Measurements from ENCODE around the gene NUDCD3. TPM values are rescaled to one million over a fixed set of nuclear protein-coding genes. Genes with fewer than 3 reads are reported as not detected.

The NUDCD3 gene
- total RNA-seq, 2 experiments from 2014 or later = 99.1 to 113 TPM

DNA sequence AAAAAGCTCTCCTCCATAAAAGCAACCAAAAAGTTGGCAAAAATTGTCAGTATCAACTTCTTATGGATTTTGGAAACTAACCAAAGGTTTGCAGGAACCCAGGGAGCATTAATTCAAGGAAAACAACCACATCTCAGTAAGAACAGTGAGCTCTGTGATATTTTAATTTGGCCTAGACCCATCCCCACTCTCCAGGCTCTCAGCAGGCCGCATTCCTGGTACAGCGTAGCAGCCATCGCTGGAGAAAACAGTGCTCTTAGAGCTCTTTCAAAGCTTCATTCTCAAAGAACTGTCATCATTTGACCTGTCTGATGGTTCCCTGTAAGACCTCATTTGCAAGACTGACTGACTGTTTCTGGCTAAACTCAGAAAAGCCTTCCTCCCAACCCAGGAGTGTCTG, 81.9 kb downstream of the NUDCD3 start:
- peaks cover 7% of the 10 kb centered on the region for H3K9me3 Mint-ChIP-seq
- no peaks in the 10 kb centered on the region for H3K27me3 Mint-ChIP-seq
- ATAC-seq (ENCODE audit: low read depth) (no peak), DNase-seq (no peak)
- peaks cover 3% of the 10 kb centered on the region for H3K4me1 Mint-ChIP-seq
- POLR2A ChIA-PET = no interaction called here
- peaks cover 33% of the 10 kb centered on the region for H3K36me3 Mint-ChIP-seq
- no peak overlapping the region for H3K27ac Mint-ChIP-seq
- H3K4me3 Mint-ChIP-seq = no peak overlapping the region

DNA sequence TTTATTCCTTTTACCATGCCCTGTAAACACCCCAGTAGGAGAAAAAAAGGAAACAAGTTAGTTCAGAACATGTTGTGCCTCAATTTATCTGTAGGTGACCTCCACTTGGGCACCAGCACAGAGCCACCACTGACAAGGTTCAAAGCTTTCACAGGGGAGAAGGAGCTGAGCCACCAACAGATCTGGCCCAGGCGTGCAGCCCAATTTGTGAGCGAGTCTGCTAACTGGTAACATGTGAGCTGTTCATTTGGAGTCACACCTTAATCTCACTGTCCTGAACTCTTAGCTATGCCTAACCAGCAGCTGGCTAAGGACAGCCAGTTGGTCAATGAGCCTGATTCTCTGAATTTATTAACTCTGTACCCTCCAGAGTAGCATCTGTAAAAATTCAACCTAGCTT, 86.7 kb downstream of the NUDCD3 start:
- H3K4me3 Mint-ChIP-seq = no peak overlapping the region
- no peaks in the 10 kb centered on the region for H3K4me1 Mint-ChIP-seq
- DNase-seq = no peak
- no peak overlapping the region for H3K27ac Mint-ChIP-seq
- no peaks in the 10 kb centered on the region for H3K9me3 Mint-ChIP-seq
- ATAC-seq (ENCODE audit: low read depth) = no peak
- no peaks in the 10 kb centered on the region for H3K27me3 Mint-ChIP-seq
- POLR2A ChIA-PET = no interaction called here
- peaks cover 2% of the 10 kb centered on the region for H3K36me3 Mint-ChIP-seq

DNA sequence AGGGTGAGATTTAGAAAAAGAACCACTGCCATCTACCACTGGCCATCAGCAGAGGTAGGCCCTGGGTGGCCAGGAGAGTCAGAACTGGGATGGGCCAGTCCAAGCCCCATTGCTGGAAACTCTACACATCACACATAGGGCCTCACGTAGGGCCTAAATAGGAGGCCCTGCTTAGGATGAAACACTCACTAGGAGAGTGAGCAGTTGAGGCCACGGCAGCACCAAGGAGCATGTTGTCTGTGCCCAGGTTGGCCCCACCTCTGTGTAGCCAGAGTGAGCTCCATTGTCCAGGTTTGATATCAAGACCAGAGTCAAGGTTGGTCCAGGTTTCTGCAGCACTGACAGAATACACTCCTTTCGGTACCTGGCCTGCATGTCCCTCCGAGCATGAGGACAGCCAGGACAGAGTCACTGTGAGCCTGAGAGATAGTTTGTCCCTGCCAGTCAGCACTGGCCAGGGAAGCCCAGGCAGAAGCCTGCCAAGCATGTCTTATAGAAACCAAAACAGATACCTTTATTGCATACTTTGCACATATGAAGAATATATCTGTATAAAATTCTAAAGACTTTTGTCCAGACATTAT, 87.2 kb downstream of the NUDCD3 start:
- ATAC-seq (ENCODE audit: low read depth) = no peak
- H3K27ac Mint-ChIP-seq = no peak overlapping the region
- POLR2A ChIA-PET = no interaction called here

DNA sequence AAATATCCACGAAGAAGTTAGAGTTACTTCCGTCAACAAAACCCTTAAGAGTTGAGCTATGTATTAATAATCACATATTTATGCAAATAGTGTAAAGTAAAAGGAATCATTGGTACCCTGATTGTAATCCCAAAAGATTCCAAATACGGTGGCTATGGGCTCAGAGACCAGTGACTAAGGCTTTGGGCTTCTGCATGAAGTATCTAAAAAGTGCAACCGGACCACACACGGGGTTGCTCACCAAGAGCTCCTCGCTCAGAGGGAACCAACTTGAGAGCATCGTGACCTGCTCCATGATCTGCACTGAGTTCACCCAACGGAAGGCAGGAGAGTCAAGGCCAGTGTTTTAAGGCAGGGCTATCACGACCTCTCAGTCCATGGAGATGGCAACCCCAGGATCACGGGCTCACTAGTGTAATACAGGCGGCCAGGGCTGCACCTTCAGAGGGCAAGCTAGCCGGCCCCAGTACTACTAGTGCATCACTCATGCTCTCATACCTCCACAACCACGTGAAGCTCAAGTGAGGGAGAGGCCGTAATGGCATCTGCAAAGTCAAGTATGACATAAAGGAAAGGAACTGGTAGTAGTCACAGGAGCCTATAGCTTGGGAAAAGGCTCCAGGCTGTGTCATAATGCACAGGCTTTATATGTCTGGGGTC, 87.9 kb downstream of the NUDCD3 start:
- H3K4me3 Mint-ChIP-seq = no peak overlapping the region
- H3K27ac Mint-ChIP-seq = no peak overlapping the region
- no peaks in the 10 kb centered on the region for H3K9me3 Mint-ChIP-seq
- no peak for ATAC-seq (ENCODE audit: low read depth)
- H3K27me3 Mint-ChIP-seq = no peaks in the 10 kb centered on the region
- peaks cover 8% of the 10 kb centered on the region for H3K36me3 Mint-ChIP-seq
- POLR2A ChIA-PET = no interaction called here
- DNase-seq = no peak
- no peaks in the 10 kb centered on the region for H3K4me1 Mint-ChIP-seq

More for the DNA sequence above, 87.2 kb downstream of the NUDCD3 start:
- Mint-ChIP-seq H3K4me1 (no peaks in the 10 kb centered on the region), H3K27me3 (no peaks in the 10 kb centered on the region), H3K4me3 (no peak overlapping the region), H3K36me3 (peaks cover 5% of the 10 kb centered on the region), H3K9me3 (no peaks in the 10 kb centered on the region)
- no peak for DNase-seq

DNA sequence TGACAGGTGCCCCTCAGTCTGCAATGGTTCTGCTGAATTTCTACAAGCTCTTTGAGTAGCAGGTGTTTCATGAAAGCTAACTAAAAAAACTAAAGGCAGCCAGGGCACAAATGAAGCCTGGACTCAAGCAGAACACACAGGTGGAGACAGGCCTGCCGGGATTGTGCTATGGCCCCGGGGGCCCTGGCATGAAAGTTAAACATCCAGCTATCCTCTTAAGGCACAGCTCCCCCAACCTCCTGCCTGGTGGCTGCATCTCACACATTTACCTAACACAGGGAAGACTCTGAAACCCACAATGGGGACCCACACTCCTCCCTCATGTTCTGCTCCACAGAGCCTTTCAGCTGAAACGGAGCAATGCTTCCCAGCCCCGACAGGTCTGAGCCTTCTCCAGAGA, 88.8 kb downstream of the NUDCD3 start:
- no peak overlapping the region for H3K27ac Mint-ChIP-seq
- no peak overlapping the region for H3K4me3 Mint-ChIP-seq
- POLR2A ChIA-PET = interaction anchor here (0.7 kb wide), 1 partner anchor 598 kb away, joined by 3 read pairs; no protein-coding TSS in a partner anchor
- H3K27me3 Mint-ChIP-seq = no peaks in the 10 kb centered on the region
- no peak for DNase-seq
- H3K4me1 Mint-ChIP-seq = no peaks in the 10 kb centered on the region
- peaks cover 8% of the 10 kb centered on the region for H3K36me3 Mint-ChIP-seq
- H3K9me3 Mint-ChIP-seq = no peaks in the 10 kb centered on the region
- no peak for ATAC-seq (ENCODE audit: low read depth)

DNA sequence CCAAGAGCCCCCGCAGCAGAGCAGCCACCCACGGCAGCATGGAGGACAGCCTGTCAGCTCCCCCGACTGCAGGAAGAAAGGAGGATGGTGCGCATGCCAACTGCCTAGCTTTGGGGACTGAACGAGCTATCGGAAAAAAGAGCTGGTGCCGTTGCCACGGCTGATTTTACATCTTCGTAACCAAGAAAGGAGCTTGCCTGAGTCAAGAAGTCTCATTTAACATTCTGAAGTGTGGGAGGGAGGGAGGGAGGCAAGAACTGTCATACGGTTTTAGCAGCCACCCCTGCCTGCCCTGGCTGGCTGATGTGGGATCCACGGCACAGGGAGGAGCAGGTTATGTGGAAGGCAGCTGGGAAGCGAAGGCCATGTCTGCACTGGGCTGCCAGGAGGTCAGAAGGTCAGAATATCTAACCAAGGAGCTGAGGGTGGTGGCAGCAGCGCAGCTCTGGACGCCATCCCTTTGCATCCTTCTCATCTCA, 90.4 kb downstream of the NUDCD3 start:
- DNase-seq (no peak), ATAC-seq (ENCODE audit: low read depth) (no peak)
- H3K4me3 Mint-ChIP-seq = no peak overlapping the region
- no peaks in the 10 kb centered on the region for H3K9me3 Mint-ChIP-seq
- H3K27me3 Mint-ChIP-seq = no peaks in the 10 kb centered on the region
- H3K4me1 Mint-ChIP-seq = no peaks in the 10 kb centered on the region
- peaks cover 8% of the 10 kb centered on the region for H3K36me3 Mint-ChIP-seq
- no peak overlapping the region for H3K27ac Mint-ChIP-seq
- POLR2A ChIA-PET = no interaction called here

DNA sequence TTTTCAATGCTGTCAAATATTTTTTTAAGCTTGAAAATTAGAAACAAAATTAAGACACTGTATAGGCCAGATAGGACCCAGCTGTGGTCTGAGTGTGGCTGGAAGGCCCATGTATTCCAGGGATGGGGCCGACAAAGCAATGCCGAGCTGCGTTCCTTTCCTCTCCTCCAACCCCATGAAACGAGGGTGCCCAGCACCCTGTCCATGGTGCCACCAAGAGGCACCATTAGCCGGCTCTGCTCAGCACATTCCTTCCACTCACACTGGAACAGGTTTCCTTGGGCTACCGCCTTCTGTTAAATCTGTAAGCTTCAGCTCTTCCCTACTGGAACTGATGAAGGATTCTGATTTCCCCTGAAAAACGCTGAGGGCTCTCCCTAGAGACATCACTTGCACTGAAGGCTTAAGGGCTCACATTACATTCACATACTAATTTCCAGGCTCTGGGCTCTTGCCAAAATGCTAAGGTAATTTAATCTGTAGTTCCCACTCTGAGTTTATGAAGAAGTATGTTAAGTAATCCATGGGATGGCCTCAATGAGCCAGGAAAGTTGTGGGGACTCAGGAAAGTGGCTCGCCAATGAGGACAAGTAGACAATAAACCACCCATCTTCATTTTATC, 91.4 kb downstream of the NUDCD3 start:
- DNase-seq (no peak), ATAC-seq (ENCODE audit: low read depth) (no peak)
- Mint-ChIP-seq H3K4me1 (no peaks in the 10 kb centered on the region), H3K9me3 (no peaks in the 10 kb centered on the region), H3K4me3 (no peak overlapping the region), H3K27me3 (no peaks in the 10 kb centered on the region), H3K27ac (no peak overlapping the region), H3K36me3 (peaks cover 8% of the 10 kb centered on the region)
- POLR2A ChIA-PET = no interaction called here

DNA sequence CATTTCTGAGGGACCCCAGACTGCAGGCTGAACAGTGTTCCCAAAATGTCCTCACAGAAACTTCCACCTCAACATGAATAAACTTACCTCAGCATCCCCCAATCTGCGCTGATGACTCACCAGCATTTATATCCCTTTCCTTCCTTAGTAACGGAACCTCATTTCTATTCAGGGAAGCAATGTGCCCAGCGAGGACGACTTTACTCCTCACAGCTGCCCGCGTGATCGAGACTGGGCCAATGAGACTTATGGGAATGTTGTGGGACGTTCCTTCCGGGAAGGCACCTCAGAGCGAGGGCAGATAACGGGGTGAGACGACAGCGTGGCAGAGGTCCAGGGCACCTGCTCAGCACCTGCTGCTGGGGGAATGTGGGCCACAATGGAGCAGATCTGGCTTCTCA, 91.9 kb downstream of the NUDCD3 start:
- ATAC-seq (ENCODE audit: low read depth) (no peak), DNase-seq (no peak)
- POLR2A ChIA-PET = no interaction called here
- H3K4me1 Mint-ChIP-seq = no peaks in the 10 kb centered on the region
- no peak overlapping the region for H3K27ac Mint-ChIP-seq
- no peaks in the 10 kb centered on the region for H3K9me3 Mint-ChIP-seq
- H3K36me3 Mint-ChIP-seq = peaks cover 6% of the 10 kb centered on the region
- H3K27me3 Mint-ChIP-seq = no peaks in the 10 kb centered on the region
- no peak overlapping the region for H3K4me3 Mint-ChIP-seq

DNA sequence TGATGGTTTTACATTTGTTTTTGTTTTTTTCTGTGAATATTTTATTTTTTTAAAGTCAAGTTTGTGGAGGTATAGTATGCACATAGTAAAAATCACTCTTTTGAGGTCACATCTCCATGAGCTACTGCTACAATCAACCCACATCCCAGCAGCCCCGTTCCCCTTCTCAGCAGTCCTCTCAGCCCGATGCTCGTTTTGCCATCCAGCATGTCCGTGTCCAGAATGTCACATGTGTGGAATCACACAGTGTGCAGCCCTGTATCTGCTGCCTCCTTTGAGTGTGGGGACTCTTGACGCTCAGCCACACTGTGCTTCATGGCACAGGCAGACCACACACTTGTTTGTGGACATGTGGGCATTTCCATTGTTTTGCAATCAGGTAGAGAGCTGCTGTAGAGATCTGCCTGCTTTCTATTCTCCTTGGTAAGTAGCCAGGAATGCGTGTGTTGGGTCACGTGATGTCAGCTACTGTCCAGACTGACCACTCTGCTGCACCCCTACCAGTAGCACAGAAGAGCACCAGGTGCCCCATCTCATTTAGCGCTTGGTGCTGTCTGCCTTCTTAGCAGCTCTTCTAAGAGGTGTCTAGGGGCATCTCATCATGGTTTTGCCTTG, 93.4 kb downstream of the NUDCD3 start:
- no peaks in the 10 kb centered on the region for H3K27me3 Mint-ChIP-seq
- no peak overlapping the region for H3K27ac Mint-ChIP-seq
- ATAC-seq (ENCODE audit: low read depth) (no peak), DNase-seq (no peak)
- POLR2A ChIA-PET = no interaction called here
- no peaks in the 10 kb centered on the region for H3K9me3 Mint-ChIP-seq
- H3K36me3 Mint-ChIP-seq = peaks cover 6% of the 10 kb centered on the region
- H3K4me1 Mint-ChIP-seq = no peaks in the 10 kb centered on the region
- no peak overlapping the region for H3K4me3 Mint-ChIP-seq

DNA sequence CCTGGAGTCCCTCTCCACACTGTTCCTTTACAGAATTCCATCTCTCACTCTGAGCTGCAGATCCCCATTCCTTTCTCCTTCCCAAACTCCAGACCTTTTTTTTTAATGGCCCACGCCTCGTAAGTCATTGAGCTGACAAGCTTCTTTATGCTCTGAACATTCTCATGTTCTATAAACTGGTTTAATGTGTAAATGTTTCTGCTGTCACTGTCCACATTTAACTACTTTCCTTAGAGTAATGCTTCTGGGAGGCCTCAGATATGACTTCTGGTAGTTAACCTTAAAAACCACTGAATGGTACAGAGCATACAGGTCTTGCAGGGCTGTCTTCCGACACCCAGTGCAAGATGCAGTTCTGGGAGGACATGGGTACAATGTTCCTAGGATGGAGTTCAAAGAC, 94.0 kb downstream of the NUDCD3 start:
- Mint-ChIP-seq H3K4me3 (no peak overlapping the region), H3K4me1 (no peaks in the 10 kb centered on the region), H3K36me3 (peaks cover 8% of the 10 kb centered on the region), H3K9me3 (no peaks in the 10 kb centered on the region), H3K27ac (no peak overlapping the region), H3K27me3 (no peaks in the 10 kb centered on the region)
- POLR2A ChIA-PET = no interaction called here
- ATAC-seq (ENCODE audit: low read depth) (no peak), DNase-seq (no peak)

DNA sequence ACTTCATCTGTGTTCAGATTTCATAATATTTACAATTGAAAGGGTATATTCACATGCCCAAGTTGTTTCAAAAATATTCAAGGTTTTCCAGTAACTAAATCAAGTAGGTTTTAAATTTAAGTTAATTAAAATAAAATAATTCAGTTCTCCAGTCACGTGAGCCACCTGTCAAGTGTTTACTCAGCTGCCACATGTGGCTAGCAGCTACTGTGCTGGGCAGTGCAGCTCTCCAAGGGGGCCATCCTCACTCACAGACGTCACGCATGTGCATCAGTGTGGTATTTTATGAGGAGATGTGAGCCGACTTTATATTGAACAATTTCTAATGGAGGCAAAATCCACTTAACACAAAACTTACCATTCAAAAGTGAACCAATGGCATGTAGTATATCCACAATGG, 95.4 kb downstream of the NUDCD3 start:
- no peak for DNase-seq
- Mint-ChIP-seq H3K27me3 (no peaks in the 10 kb centered on the region), H3K27ac (no peak overlapping the region), H3K4me3 (no peak overlapping the region), H3K4me1 (peaks cover 5% of the 10 kb centered on the region), H3K9me3 (no peaks in the 10 kb centered on the region), H3K36me3 (peaks cover 16% of the 10 kb centered on the region)
- no peak for ATAC-seq (ENCODE audit: low read depth)
- POLR2A ChIA-PET = interaction anchor here (0.6 kb wide), 1 partner anchor 74 kb away, joined by 9 read pairs; no protein-coding TSS in a partner anchor

DNA sequence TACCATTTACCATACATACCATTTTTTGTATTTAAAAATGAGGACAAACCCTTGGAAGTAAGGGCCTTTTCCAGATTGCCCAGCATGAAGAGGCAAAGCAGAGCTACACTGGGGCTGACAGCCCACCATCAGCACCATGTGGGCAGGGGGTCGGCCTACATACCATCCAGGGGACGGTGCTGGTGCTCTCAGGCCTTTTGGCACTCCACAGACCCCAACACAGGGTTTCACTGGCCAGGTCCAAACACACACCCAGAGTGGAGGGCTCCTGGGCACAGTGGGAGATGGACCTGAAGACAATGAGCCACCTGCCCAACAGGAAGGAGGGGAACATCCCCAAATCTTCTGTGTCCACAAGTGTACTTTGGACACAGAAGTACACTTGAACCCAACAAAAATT, 95.8 kb downstream of the NUDCD3 start:
- H3K36me3 Mint-ChIP-seq = peaks cover 16% of the 10 kb centered on the region
- POLR2A ChIA-PET = interaction anchor here (0.6 kb wide), 1 partner anchor 74 kb away, joined by 9 read pairs; no protein-coding TSS in a partner anchor

DNA sequence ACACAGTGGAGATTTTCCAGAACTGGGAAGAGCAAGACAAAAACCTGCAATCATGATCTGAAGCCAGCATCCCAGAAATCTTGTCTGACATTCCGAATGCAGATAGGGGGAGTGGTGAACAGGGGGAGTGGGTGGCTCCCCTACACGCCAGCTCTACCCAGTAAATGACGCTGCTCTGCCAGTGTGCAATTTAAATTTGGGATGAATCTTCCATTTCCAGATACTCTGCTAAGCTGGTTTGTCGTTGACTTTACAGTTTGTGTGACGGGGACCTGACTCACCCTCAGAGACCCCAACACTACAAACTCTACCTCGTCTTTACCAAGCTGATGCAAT, 96.4 kb downstream of the NUDCD3 start:
- no peak overlapping the region for H3K4me3 Mint-ChIP-seq
- POLR2A ChIA-PET = no interaction called here
- no peaks in the 10 kb centered on the region for H3K27me3 Mint-ChIP-seq
- ATAC-seq (ENCODE audit: low read depth) = no peak
- no peak overlapping the region for H3K27ac Mint-ChIP-seq
- H3K9me3 Mint-ChIP-seq = no peaks in the 10 kb centered on the region
- DNase-seq = no peak
- H3K36me3 Mint-ChIP-seq = peaks cover 18% of the 10 kb centered on the region
- H3K4me1 Mint-ChIP-seq = peaks cover 5% of the 10 kb centered on the region

More for the DNA sequence above, 95.8 kb downstream of the NUDCD3 start:
- DNase-seq = no peak
- Mint-ChIP-seq H3K9me3 (no peaks in the 10 kb centered on the region), H3K27ac (no peak overlapping the region), H3K4me1 (peaks cover 5% of the 10 kb centered on the region), H3K27me3 (no peaks in the 10 kb centered on the region), H3K4me3 (no peak overlapping the region)
- no peak for ATAC-seq (ENCODE audit: low read depth)

All from activated naive CD8-positive, alpha-beta T cell treated with anti-CD3 and anti-CD28 coated beads, Interleukin-2, amount 10 ng/mL, durations not matched to agents 7 days and 5 days (primary cell).